IMR-90 (cell line): ENCODE results near the gene PLD2.
"Not testable (repeated sequence)": the region's sequence is repeated elsewhere in the genome, so short reads cannot be mapped to it uniquely, and the experiment has no call there.

Experiments
- BHLHE40 ChIP-seq: fragments of 150-350 bp; IDR thresholded peaks from 2 replicates; pipeline ENCODE4 v1.6.1; 2016; ENCODE audit warnings: mild to moderate bottlenecking, low read depth, low read length
- FOS ChIP-seq: fragments of 150-350 bp; IDR thresholded peaks from 2 replicates; pipeline ENCODE4 v1.6.1; 2016; ENCODE audit warnings: low read depth, low read length
- MAZ ChIP-seq: IDR thresholded peaks from 2 replicates; pipeline ENCODE4 v1.6.1; 2012; ENCODE audit warnings: low read depth, mild to moderate bottlenecking, low read length, improper control_type of control experiment, moderate library complexity, borderline replicate concordance
- MXI1 ChIP-seq: IDR thresholded peaks from 2 replicates; pipeline ENCODE4 v1.6.1; 2012; ENCODE audit warnings: low read depth, mild to moderate bottlenecking, low read length, moderate library complexity, borderline replicate concordance
- NFE2L2 ChIP-seq: fragments of 150-350 bp; IDR thresholded peaks from 2 replicates; pipeline ENCODE4 v1.6.1; 2016; ENCODE audit warnings: low read depth, mild to moderate bottlenecking, low read length
- POLR2A ChIP-seq: IDR thresholded peaks from 2 replicates; pipeline ENCODE4 v1.6.1; 2012; ENCODE audit warnings: mild to moderate bottlenecking, low read depth, low read length
- RAD21 ChIP-seq: IDR thresholded peaks from 2 replicates; pipeline ENCODE4 v1.6.1; 2012; ENCODE audit warnings: low read length, improper control_type of control experiment
- RCOR1 ChIP-seq: IDR thresholded peaks from 2 replicates; pipeline ENCODE4 v1.6.1; 2012; ENCODE audit warnings: mild to moderate bottlenecking, low read length, improper control_type of control experiment; ENCODE audit not compliant: insufficient replicate concordance
- RFX5 ChIP-seq: IDR thresholded peaks from 2 replicates; pipeline ENCODE4 v1.8.0; 2012; ENCODE audit warnings: low read depth, mild to moderate bottlenecking, low read length, moderate library complexity
- SMC3 ChIP-seq: fragments of 150-350 bp; IDR thresholded peaks from 2 replicates; pipeline ENCODE4 v1.6.1; 2016; ENCODE audit warnings: low read depth, mild to moderate bottlenecking, antibody characterized with exemption, low read length, moderate library complexity
- TF ChIP-seq, protein P1 (sequence below): conservative IDR thresholded peaks from 2 replicates; pipeline ENCODE4 v1.5.1; 2012; ENCODE audit warnings: mild to moderate bottlenecking, low read depth, low read length, improper control_type of control experiment
- TF ChIP-seq, protein P2 (sequence below): fragments of 150-350 bp; IDR thresholded peaks from 2 replicates; pipeline ENCODE4 v1.6.1; 2017; ENCODE audit warnings: mild to moderate bottlenecking, antibody characterized with exemption, low read length, low read depth

DNA sequence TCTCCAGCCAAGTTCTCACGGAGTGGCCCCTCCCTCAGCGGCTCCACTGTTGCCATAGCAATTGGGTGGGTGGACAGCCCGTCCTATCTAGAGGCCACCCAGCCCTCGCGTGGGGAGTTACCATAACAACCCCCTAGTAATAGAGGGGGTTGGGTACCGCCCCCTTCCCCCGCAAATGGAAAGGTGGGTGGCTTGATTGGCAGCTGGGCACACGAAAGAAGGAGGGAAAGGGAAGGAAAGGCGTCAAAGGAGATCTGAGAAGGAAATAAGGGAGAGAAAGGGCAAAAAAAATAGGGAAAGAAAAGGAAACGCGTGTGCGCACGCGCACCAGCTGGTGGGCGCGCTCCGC lies 25.9 kb downstream of the PLD2 start:
- TF ChIP-seq, protein P1, sequence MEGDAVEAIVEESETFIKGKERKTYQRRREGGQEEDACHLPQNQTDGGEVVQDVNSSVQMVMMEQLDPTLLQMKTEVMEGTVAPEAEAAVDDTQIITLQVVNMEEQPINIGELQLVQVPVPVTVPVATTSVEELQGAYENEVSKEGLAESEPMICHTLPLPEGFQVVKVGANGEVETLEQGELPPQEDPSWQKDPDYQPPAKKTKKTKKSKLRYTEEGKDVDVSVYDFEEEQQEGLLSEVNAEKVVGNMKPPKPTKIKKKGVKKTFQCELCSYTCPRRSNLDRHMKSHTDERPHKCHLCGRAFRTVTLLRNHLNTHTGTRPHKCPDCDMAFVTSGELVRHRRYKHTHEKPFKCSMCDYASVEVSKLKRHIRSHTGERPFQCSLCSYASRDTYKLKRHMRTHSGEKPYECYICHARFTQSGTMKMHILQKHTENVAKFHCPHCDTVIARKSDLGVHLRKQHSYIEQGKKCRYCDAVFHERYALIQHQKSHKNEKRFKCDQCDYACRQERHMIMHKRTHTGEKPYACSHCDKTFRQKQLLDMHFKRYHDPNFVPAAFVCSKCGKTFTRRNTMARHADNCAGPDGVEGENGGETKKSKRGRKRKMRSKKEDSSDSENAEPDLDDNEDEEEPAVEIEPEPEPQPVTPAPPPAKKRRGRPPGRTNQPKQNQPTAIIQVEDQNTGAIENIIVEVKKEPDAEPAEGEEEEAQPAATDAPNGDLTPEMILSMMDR, result not testable (repeated sequence)
- not testable (repeated sequence) for TF ChIP-seq SMC3, BHLHE40, FOS, POLR2A, MAZ, RAD21, RFX5, NFE2L2, RCOR1, MXI1
- TF ChIP-seq, protein P2, sequence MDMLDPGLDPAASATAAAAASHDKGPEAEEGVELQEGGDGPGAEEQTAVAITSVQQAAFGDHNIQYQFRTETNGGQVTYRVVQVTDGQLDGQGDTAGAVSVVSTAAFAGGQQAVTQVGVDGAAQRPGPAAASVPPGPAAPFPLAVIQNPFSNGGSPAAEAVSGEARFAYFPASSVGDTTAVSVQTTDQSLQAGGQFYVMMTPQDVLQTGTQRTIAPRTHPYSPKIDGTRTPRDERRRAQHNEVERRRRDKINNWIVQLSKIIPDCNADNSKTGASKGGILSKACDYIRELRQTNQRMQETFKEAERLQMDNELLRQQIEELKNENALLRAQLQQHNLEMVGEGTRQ, result not testable (repeated sequence)
